MM.1S (cell line): ENCODE measurements around the gene MTREX.

Experiments
- CTCF ChIP-seq: fragments of 300-600 bp; sonication (generic); IDR thresholded peaks from 2 replicates; pipeline ENCODE4 v1.5.1; 2016; ENCODE audit warnings: antibody characterized with exemption, low read length, mixed read lengths
- EZH2 ChIP-seq: fragments of 300-600 bp; sonication (generic); optimal IDR thresholded peaks from 2 replicates; pipeline ENCODE3; 2017; ENCODE audit warnings: low read depth, mild to moderate bottlenecking, antibody characterized with exemption, low read length, mixed read lengths
- EZH2phosphoT487 ChIP-seq: fragments of 300-600 bp; sonication (generic); IDR thresholded peaks from 2 replicates; pipeline ENCODE4 v1.6.1; 2018; ENCODE audit warnings: antibody characterized with exemption, low read length

- TF ChIP-seq CTCF (no peak), EZH2 (no peak), EZH2phosphoT487 (no peak)
Observed at GRCh38 chr5:55316837-55317236, 9.0 kb downstream of the MTREX start.
